Activated CD4-positive, alpha-beta T cell treated with anti-CD3 and anti-CD28 coated beads for 48 hours (primary cell): Measurements from ENCODE around the gene SPOCK1.

ENCODE experiments used
- DNase-seq: peaks from one replicate; pipeline ENCODE4 v3.0.0-alpha.2; 2020

SPOCK1 gene

GRCh38 chr5:137290373-137290772 is 208.8 kb downstream of the SPOCK1 start:
- DNase-seq, result no peak

- no peak for DNase-seq
Measured at GRCh38 chr5:137289856-137290255, 209.3 kb downstream of the SPOCK1 start.

GRCh38 chr5:137287569-137287968 is 211.6 kb downstream of the SPOCK1 start:
- no peak for DNase-seq

- no peak for DNase-seq
Measured at GRCh38 chr5:137286025-137286610, 213.0 kb downstream of the SPOCK1 start.

GRCh38 chr5:137283801-137284200 is 215.3 kb downstream of the SPOCK1 start:
- no peak for DNase-seq

- DNase-seq, result no peak
Measured at GRCh38 chr5:137282216-137282615, 216.9 kb downstream of the SPOCK1 start.

GRCh38 chr5:137281201-137281600 is 217.9 kb downstream of the SPOCK1 start:
- DNase-seq, result no peak

GRCh38 chr5:137280656-137281055 is 218.5 kb downstream of the SPOCK1 start:
- DNase-seq, result no peak

GRCh38 chr5:137279521-137280231 is 219.4 kb downstream of the SPOCK1 start:
- DNase-seq, result no peak

- no peak for DNase-seq
Measured at GRCh38 chr5:137278476-137278875, 220.7 kb downstream of the SPOCK1 start.

GRCh38 chr5:137275083-137275482 is 224.0 kb downstream of the SPOCK1 start:
- no peak for DNase-seq

GRCh38 chr5:137273511-137273910 is 225.6 kb downstream of the SPOCK1 start:
- no peak for DNase-seq

GRCh38 chr5:137272831-137273230 is 226.3 kb downstream of the SPOCK1 start:
- no peak for DNase-seq

- no peak for DNase-seq
Measured at GRCh38 chr5:137269946-137270345, 229.2 kb downstream of the SPOCK1 start.

GRCh38 chr5:137269274-137269673 is 229.9 kb downstream of the SPOCK1 start:
- no peak for DNase-seq

- no peak for DNase-seq
Measured at GRCh38 chr5:137268646-137269045, 230.5 kb downstream of the SPOCK1 start.

- no peak for DNase-seq
Measured at GRCh38 chr5:137266186-137266585, 232.9 kb downstream of the SPOCK1 start.

GRCh38 chr5:137265457-137265856 is 233.7 kb downstream of the SPOCK1 start:
- no peak for DNase-seq

GRCh38 chr5:137264573-137264972 is 234.6 kb downstream of the SPOCK1 start:
- no peak for DNase-seq

GRCh38 chr5:137264041-137264440 is 235.1 kb downstream of the SPOCK1 start:
- no peak for DNase-seq

- DNase-seq, result no peak
Measured at GRCh38 chr5:137263371-137264005, 235.6 kb downstream of the SPOCK1 start.

- DNase-seq, result no peak
Measured at GRCh38 chr5:137262818-137263217, 236.3 kb downstream of the SPOCK1 start.

GRCh38 chr5:137260820-137261695 is 238.1 kb downstream of the SPOCK1 start:
- no peak for DNase-seq
